Trophoblast cell (in vitro differentiated cells and primary cell): ENCODE results near the gene BAAT.

Experiments
- DNase-seq, 2 donors: peaks; one replicate each; pipeline ENCODE4 v3.0.0-alpha.2; 2016
- H2AFZ ChIP-seq: 2 replicates; pipeline ENCODE4 v1.6.1; 2013; ENCODE audit warnings: low read length, moderate library complexity, mild to moderate bottlenecking; ENCODE audit not compliant: insufficient read depth, poor library complexity
- H2AK5ac ChIP-seq: 2 replicates; pipeline ENCODE4 v1.6.1; 2013; ENCODE audit warnings: mild to moderate bottlenecking, low read length
- H2BK120ac ChIP-seq: 2 replicates; pipeline ENCODE4 v1.6.1; 2013; ENCODE audit warnings: low read length, mild to moderate bottlenecking, moderate library complexity; ENCODE audit not compliant: insufficient read depth, poor library complexity
- H2BK12ac ChIP-seq: 2 replicates; pipeline ENCODE4 v1.6.1; 2013; ENCODE audit warnings: mild to moderate bottlenecking, low read length, moderate library complexity
- H2BK5ac ChIP-seq: 2 replicates; pipeline ENCODE4 v1.6.1; 2013; ENCODE audit warnings: low read length, low read depth, moderate library complexity, mild to moderate bottlenecking; ENCODE audit not compliant: poor library complexity
- H3K14ac ChIP-seq: 2 replicates; pipeline ENCODE4 v1.6.1; 2013; ENCODE audit warnings: mild to moderate bottlenecking, low read length
- H3K18ac ChIP-seq: 2 replicates; pipeline ENCODE4 v1.6.1; 2013; ENCODE audit warnings: mild to moderate bottlenecking, low read length
- H3K23ac ChIP-seq: 2 replicates; pipeline ENCODE4 v1.6.1; 2013; ENCODE audit warnings: low read length
- H3K27ac ChIP-seq: 2 replicates; pipeline ENCODE4 v1.5.1; 2013; ENCODE audit warnings: low read depth, mild to moderate bottlenecking, inconsistent platforms, low read length, moderate library complexity
- H3K27me3 ChIP-seq: 2 replicates; pipeline ENCODE4 v1.6.1; 2013; ENCODE audit warnings: inconsistent platforms, mild to moderate bottlenecking, low read length, moderate library complexity; ENCODE audit not compliant: insufficient read depth
- H3K36me3 ChIP-seq, 2 experiments: 1 replicate in 1 of 2; 2 replicates in 1 of 2; pipeline ENCODE4 v1.6.1; 2013; ENCODE audit warnings: low read length in 2 of 2, mild to moderate bottlenecking in 2 of 2, moderate library complexity in 1 of 2; ENCODE audit not compliant: insufficient read depth in 2 of 2, control insufficient read depth in 1 of 2
- H3K4ac ChIP-seq: 2 replicates; pipeline ENCODE4 v1.6.1; 2013; ENCODE audit warnings: low read depth, mild to moderate bottlenecking, low read length, moderate library complexity
- H3K4me1 ChIP-seq, 2 experiments: 1 replicate in 1 of 2; 2 replicates in 1 of 2; pipeline ENCODE4 v1.6.1; 2013; ENCODE audit warnings: low read length in 2 of 2, mild to moderate bottlenecking in 2 of 2, moderate library complexity in 1 of 2; ENCODE audit not compliant: insufficient read depth in 2 of 2, control insufficient read depth in 1 of 2
- H3K4me2 ChIP-seq: 2 replicates; pipeline ENCODE4 v1.6.1; 2013; ENCODE audit warnings: inconsistent platforms, mild to moderate bottlenecking, low read length, moderate library complexity
- H3K4me3 ChIP-seq: 2 replicates; pipeline ENCODE4 v1.5.1; 2013; ENCODE audit warnings: mild to moderate bottlenecking, low read depth, low read length, inconsistent platforms
- H3K79me1 ChIP-seq: one replicate; pipeline ENCODE4 v1.6.1; 2013; ENCODE audit warnings: low read length
- H3K79me2 ChIP-seq: 2 replicates; pipeline ENCODE4 v1.6.1; 2013; ENCODE audit warnings: low read length, mild to moderate bottlenecking; ENCODE audit not compliant: control insufficient read depth, insufficient read depth, poor library complexity
- H3K9ac ChIP-seq: 2 replicates; pipeline ENCODE4 v1.6.1; 2013; ENCODE audit warnings: mild to moderate bottlenecking, low read length
- H3K9me3 ChIP-seq: 2 replicates; pipeline ENCODE4 v1.6.1; 2013; ENCODE audit warnings: low read depth, mild to moderate bottlenecking, control low read depth, inconsistent platforms, low read length; ENCODE audit not compliant: insufficient read depth
- H4K12ac ChIP-seq: 2 replicates; pipeline ENCODE4 v1.6.1; 2013; ENCODE audit warnings: low read depth, mild to moderate bottlenecking, low read length, moderate library complexity
- H4K8ac ChIP-seq: 2 replicates; pipeline ENCODE4 v1.6.1; 2013; ENCODE audit warnings: low read depth, mild to moderate bottlenecking, low read length, moderate library complexity
- H4K91ac ChIP-seq: one replicate; pipeline ENCODE4 v1.6.1; 2013; ENCODE audit warnings: low read depth, mild to moderate bottlenecking, low read length, moderate library complexity
- WGBS: extraction: QIAGEN DNeasy Blood & Tissue Kit; methylation state at CpG from one replicate; pipeline ENCODE4 v1.1.7; 2013; ENCODE audit warnings: missing lambda C conversion rate; ENCODE audit not compliant: insufficient read length, insufficient coverage; ENCODE audit errors: extremely low coverage; 5-methylcytosine and 5-hydroxymethylcytosine counted together

The BAAT gene

DNA sequence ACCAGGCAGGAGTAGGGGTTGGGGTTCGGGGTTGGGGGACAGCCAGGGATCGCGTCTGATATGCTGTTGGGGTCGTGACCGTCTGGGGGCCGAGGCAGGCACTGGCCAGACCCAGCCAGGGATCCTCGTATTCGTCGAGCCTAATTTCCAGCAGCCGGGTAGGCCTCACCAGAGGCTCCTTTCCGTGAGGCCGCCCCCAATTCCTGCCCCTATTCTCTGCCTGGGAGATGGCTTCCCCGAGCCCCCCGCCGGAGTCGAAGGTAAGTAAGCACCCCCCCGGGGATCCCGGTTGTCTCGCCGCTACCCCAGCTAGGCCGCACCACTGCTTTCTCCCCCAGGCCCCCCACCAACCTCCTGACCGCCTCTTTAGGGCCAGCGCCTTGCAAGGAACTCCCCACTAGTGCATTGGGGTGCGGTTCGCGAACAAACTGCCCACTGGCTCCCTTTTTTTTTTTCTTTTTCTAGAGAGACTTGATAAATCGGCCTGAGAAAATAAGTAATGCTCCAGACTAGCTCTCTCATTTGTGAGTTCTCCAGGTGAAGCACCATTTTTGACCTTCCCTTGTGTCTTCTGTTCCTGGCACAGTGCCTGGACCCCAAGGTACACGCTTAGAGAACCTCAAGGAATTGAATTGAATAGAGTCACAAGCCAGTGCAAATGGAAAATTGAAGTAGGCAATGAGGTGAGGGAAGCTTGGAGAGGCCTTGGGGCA is 14.3 kb upstream of the BAAT start:
- H3K27ac ChIP-seq, result no peak overlapping the region
- peak overlapping the region; percentile 81 for H3K14ac ChIP-seq
- peak overlapping the region; percentile 82 for H4K12ac ChIP-seq
- H3K4me1 ChIP-seq, result peaks cover 0 to 7% of the 10 kb centered on the region in 2 experiments
- no peak overlapping the region for H3K23ac ChIP-seq
- H3K9me3 ChIP-seq, result no peaks in the 10 kb centered on the region
- peak overlapping the region; percentile 94 for H3K9ac ChIP-seq
- H3K79me1 ChIP-seq, result peaks cover 6% of the 10 kb centered on the region
- H3K4ac ChIP-seq, result peak overlapping the region; percentile 93
- peak overlapping the region; percentile 59 for H2AFZ ChIP-seq
- peak overlapping the region; percentile 76 for H3K18ac ChIP-seq
- peaks cover 2 to 13% of the 10 kb centered on the region in 2 experiments for H3K36me3 ChIP-seq
- peak overlapping the region; percentile 20 for H2AK5ac ChIP-seq
- no peaks in the 10 kb centered on the region for H3K27me3 ChIP-seq
- H4K8ac ChIP-seq, result peak overlapping the region; percentile 82
- no peak for DNase-seq
- peaks cover 6% of the 10 kb centered on the region for H3K79me2 ChIP-seq
- H3K4me3 ChIP-seq, result peak overlapping the region; percentile 85
- H2BK5ac ChIP-seq, result peak overlapping the region; percentile 43
- no peak overlapping the region for H2BK12ac ChIP-seq
- H2BK120ac ChIP-seq, result peak overlapping the region; percentile 71
- WGBS, result no CpG with 5 or more reads among the region's 28 CpGs
- H3K4me2 ChIP-seq, result peak overlapping the region; percentile 71
- H4K91ac ChIP-seq, result peak overlapping the region; percentile 81

DNA sequence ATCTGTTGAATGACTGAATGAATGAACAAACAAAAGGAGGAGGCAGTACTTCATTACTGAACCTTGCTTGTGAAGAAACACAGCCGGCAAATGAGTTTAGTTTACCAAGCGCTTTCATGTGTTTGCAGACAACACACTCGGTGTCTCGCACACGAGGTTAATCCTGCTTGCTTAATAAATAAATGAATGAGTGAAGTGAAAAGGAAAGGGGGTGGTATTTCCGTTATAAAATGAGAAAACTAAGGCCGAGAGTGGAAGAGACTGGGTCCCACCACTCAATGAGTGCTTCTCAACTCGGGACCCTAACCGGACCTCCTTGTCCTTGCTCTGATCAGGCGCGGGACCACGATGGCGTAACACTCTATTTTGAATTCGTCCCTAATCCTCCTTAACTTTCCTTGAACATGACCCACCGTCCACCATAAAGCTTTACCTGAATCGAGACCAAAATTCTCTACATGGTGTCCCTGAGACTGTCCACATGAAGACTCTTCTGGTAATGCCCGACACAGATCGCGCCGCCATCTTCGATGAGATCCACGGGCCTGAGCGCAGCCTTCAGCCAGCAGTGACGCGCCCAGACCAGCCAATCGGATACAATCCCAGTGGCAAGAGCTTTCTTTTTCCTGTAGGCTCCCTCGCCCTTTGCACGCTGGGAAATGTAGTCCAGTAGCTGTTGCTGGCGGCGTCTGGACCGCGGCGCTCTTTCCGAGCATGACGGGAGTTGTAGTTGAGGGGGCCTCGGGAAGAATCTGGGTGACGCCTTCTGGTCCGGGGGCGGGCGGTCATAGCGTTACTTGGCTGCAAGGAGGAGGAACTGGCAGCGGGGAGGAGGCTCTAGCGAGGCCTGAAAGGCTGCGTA is 13.5 kb upstream of the BAAT start, which contains the start of the genes MRPL50 and ZNF189:
MRPL50 (minus strand) TSS at position 551 of the 862 bp plus-strand sequence; CDS start at position 525, 26 bp downstream.
ZNF189 (plus strand) TSS at position 784 of the 862 bp plus-strand sequence. CDS start 306 bp downstream, outside the sequence.
- peak within 1 kb of the TSS; percentile 79 for H3K4me2 ChIP-seq
- peaks cover 6% of the 10 kb centered on the region for H3K79me1 ChIP-seq
- peak within 1 kb of the TSS; percentile 43 for H2BK5ac ChIP-seq
- H3K9me3 ChIP-seq, result no peaks in the 10 kb centered on the region
- H4K91ac ChIP-seq, result peak within 1 kb of the TSS; percentile 81
- peak within 1 kb of the TSS; percentile 85 for H3K4me3 ChIP-seq
- no CpG with 5 or more reads among the region's 44 CpGs for WGBS
- H3K36me3 ChIP-seq, result peaks cover 2 to 8% of the 10 kb centered on the region in 2 experiments
- H2BK12ac ChIP-seq, result no peak within 1 kb of the TSS
- peak within 1 kb of the TSS; percentile 81 for H3K14ac ChIP-seq
- peak within 1 kb of the TSS; percentile 93 for H3K4ac ChIP-seq
- H3K27ac ChIP-seq, result no peak within 1 kb of the TSS
- H4K12ac ChIP-seq, result peak within 1 kb of the TSS; percentile 82
- H4K8ac ChIP-seq, result peak within 1 kb of the TSS; percentile 82
- peak within 1 kb of the TSS; percentile 94 for H3K9ac ChIP-seq
- no peaks in the 10 kb centered on the region for H3K27me3 ChIP-seq
- peak within 1 kb of the TSS; percentile 71 for H2BK120ac ChIP-seq
- H3K23ac ChIP-seq, result no peak within 1 kb of the TSS
- peaks cover 6% of the 10 kb centered on the region for H3K79me2 ChIP-seq
- H3K18ac ChIP-seq, result peak within 1 kb of the TSS; percentile 76
- peak; percentile 95 to 97 for DNase-seq
- peak within 1 kb of the TSS; percentile 20 for H2AK5ac ChIP-seq
- peaks cover 0 to 7% of the 10 kb centered on the region in 2 experiments for H3K4me1 ChIP-seq
- peak within 1 kb of the TSS; percentile 59 for H2AFZ ChIP-seq

DNA sequence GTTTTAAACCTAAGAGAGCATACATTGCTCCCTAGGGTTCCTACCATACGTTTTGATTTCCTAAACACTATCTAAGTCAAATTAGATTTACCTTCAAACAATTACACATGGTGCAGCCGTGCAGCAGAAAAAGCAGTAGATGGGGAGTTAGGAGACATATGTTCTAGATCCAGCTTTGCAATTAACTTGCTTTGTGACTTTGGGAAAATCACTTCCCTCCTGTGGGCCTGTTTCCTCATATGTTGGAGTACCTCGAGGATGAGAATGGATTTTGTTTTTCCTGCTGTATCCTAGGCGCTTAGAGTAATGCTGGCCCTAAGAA is 12.9 kb upstream of the BAAT start:
- Histone ChIP-seq H4K8ac (no peak overlapping the region), H2BK12ac (no peak overlapping the region), H3K79me1 (peaks cover 6% of the 10 kb centered on the region), H3K79me2 (peaks cover 6% of the 10 kb centered on the region), H3K9ac (peak overlapping the region; percentile 42), H3K4ac (no peak overlapping the region), H3K18ac (no peak overlapping the region), H4K91ac (no peak overlapping the region), H3K23ac (no peak overlapping the region), H2AFZ (no peak overlapping the region), H3K14ac (no peak overlapping the region), H3K4me1 (peaks cover 0 to 7% of the 10 kb centered on the region in 2 experiments), H3K27ac (no peak overlapping the region), H3K36me3 (peaks cover 2 to 5% of the 10 kb centered on the region in 2 experiments), H2BK120ac (no peak overlapping the region), H3K27me3 (no peaks in the 10 kb centered on the region), H2BK5ac (no peak overlapping the region), H3K4me2 (peak overlapping the region; percentile 79), H3K9me3 (no peaks in the 10 kb centered on the region), H3K4me3 (peak overlapping the region; percentile 71), H4K12ac (no peak overlapping the region), H2AK5ac (no peak overlapping the region)
- no CpG with 5 or more reads among the region's 4 CpGs for WGBS
- DNase-seq, result peak in 1 of 2 donors; percentile 9

DNA sequence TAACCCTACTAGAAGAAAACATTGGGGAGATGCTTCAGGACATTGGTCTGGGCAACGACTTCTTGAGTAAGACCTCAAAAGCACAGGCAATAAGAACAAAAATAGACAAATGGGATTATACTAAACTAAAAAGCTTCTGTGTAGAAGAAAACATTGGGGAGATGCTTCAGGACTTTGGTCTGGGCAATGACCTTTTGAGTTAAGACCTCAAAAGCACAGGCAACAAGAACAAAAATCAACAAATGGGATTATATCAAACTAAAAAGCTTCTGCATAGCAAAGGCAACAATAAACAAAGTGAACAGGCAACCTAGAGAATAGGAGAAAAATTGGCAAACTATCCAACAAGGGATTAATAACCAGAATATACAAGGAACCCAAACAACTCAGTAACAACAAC is 9.9 kb upstream of the BAAT start:
- Histone ChIP-seq H3K9ac (no peak overlapping the region), H2AFZ (no peak overlapping the region), H3K14ac (no peak overlapping the region), H3K79me2 (peaks cover 6% of the 10 kb centered on the region), H2AK5ac (no peak overlapping the region), H3K18ac (no peak overlapping the region), H3K36me3 (no peaks in the 10 kb centered on the region), H4K12ac (no peak overlapping the region), H4K8ac (no peak overlapping the region), H2BK120ac (no peak overlapping the region), H3K27me3 (no peaks in the 10 kb centered on the region), H3K4me1 (peaks cover 0 to 2% of the 10 kb centered on the region in 2 experiments), H2BK5ac (no peak overlapping the region), H3K9me3 (no peaks in the 10 kb centered on the region), H2BK12ac (no peak overlapping the region), H3K4me2 (no peak overlapping the region), H3K4ac (peak overlapping the region; percentile 47), H3K23ac (no peak overlapping the region), H3K79me1 (peaks cover 6% of the 10 kb centered on the region), H3K4me3 (no peak overlapping the region), H3K27ac (no peak overlapping the region), H4K91ac (no peak overlapping the region)
- WGBS, result no CpG with 5 or more reads among the region's 1 CpG
- DNase-seq, result no peak
